Ishikawa (cell line): ENCODE measurements around the gene FCF1.

Source experiments
- CEBPB ChIP-seq: IDR thresholded peaks from 2 replicates; pipeline ENCODE4 v1.6.1; 2012
- CREB1 ChIP-seq: IDR thresholded peaks from 2 replicates; pipeline ENCODE4 v1.6.1; 2012; ENCODE audit warnings: low read depth
- EGR1 ChIP-seq: IDR thresholded peaks from 2 replicates; pipeline ENCODE4 v1.6.1; 2012
- EP300 ChIP-seq: IDR thresholded peaks from 2 replicates; pipeline ENCODE4 v1.6.1; 2012; ENCODE audit warnings: borderline replicate concordance
- FOXM1 ChIP-seq: IDR thresholded peaks from 2 replicates; pipeline ENCODE4 v1.6.1; 2012; ENCODE audit warnings: low read depth, borderline replicate concordance
- MAX ChIP-seq: IDR thresholded peaks from 2 replicates; pipeline ENCODE4 v1.6.1; 2012
- NFIC ChIP-seq: IDR thresholded peaks from 2 replicates; pipeline ENCODE4 v1.6.1; 2012
- RAD21 ChIP-seq: IDR thresholded peaks from 2 replicates; pipeline ENCODE4 v1.6.1; 2012; ENCODE audit warnings: low read depth
- REST ChIP-seq: IDR thresholded peaks from 2 replicates; pipeline ENCODE4 v1.6.1; 2012; ENCODE audit warnings: low read depth, mild to moderate bottlenecking
- TAF1 ChIP-seq: IDR thresholded peaks from 2 replicates; pipeline ENCODE4 v1.6.1; 2012; ENCODE audit warnings: low read depth, mild to moderate bottlenecking
- TCF12 ChIP-seq: IDR thresholded peaks from 2 replicates; pipeline ENCODE4 v1.6.1; 2012; ENCODE audit warnings: low read depth
- TEAD4 ChIP-seq: IDR thresholded peaks from 2 replicates; pipeline ENCODE4 v1.6.1; 2012
- YY1 ChIP-seq: IDR thresholded peaks from 2 replicates; pipeline ENCODE4 v1.6.1; 2012; ENCODE audit warnings: low read depth
- ZBTB7A ChIP-seq: IDR thresholded peaks from 2 replicates; pipeline ENCODE4 v1.6.1; 2012; ENCODE audit warnings: low read depth
- TF ChIP-seq, protein P1 (sequence below): IDR thresholded peaks from 2 replicates; pipeline ENCODE4 v1.6.1; 2012

Gene FCF1

GRCh38 chr14:74739293-74740030 is 26.5 kb downstream of the FCF1 start:
- TF ChIP-seq TAF1 (no peak), YY1 (no peak), TCF12 (no peak), CEBPB (no peak), TEAD4 (no peak), EGR1 (no peak), NFIC (no peak), FOXM1 (no peak), RAD21 (no peak), EP300 (no peak), REST (no peak), MAX (no peak), CREB1 (no peak), ZBTB7A (no peak)
- TF ChIP-seq, protein P1, sequence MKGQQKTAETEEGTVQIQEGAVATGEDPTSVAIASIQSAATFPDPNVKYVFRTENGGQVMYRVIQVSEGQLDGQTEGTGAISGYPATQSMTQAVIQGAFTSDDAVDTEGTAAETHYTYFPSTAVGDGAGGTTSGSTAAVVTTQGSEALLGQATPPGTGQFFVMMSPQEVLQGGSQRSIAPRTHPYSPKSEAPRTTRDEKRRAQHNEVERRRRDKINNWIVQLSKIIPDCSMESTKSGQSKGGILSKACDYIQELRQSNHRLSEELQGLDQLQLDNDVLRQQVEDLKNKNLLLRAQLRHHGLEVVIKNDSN = no peak

DNA sequence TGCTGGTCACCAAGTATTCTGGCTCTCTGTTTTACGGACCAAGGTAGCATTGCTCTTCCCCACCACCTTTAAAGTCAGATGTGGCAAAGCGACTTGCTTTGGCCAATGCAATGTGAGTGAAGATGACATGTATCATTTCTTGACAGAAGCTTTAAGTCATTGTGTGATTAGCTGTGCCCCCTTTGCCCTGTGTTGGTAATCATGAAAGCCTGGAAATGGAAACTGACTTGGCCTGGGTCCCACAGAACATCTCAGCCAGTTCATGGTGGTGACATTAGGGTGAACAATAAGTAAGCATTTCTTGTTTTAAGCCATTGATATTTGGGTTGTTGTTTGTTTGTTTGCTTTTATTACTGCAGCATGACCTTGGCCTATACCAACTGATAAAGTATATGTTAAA is 34.3 kb downstream of the FCF1 start:
- TF ChIP-seq, protein P1 = no peak
- TF ChIP-seq RAD21 (no peak), CEBPB (no peak), TCF12 (no peak), TEAD4 (no peak), TAF1 (no peak), EP300 (no peak), EGR1 (no peak), NFIC (no peak), FOXM1 (no peak), YY1 (no peak), ZBTB7A (no peak), REST (no peak), CREB1 (no peak), MAX (no peak)

DNA sequence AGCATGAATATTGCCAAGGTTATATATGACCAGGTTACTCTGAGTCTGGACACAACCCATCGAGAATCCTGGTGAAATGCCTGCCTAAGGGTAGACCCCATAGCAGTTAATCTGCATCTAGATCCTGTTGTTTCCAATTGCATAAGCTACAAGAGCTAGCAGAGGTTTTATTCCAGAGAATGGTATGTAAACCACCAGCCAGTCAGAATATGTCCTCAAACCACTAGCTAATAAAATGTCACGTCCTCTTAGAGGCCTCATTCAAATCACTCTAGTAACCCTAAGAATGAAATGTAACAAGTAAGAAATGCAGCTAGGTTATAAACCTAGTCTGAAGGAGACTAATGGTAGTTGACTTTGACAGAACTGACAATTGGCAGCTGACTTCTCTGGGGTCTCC is 41.2 kb downstream of the FCF1 start:
- TF ChIP-seq NFIC (no peak), EP300 (no peak), MAX (no peak), TAF1 (no peak), CEBPB (no peak), ZBTB7A (no peak), FOXM1 (no peak), CREB1 (no peak), TCF12 (no peak)

DNA sequence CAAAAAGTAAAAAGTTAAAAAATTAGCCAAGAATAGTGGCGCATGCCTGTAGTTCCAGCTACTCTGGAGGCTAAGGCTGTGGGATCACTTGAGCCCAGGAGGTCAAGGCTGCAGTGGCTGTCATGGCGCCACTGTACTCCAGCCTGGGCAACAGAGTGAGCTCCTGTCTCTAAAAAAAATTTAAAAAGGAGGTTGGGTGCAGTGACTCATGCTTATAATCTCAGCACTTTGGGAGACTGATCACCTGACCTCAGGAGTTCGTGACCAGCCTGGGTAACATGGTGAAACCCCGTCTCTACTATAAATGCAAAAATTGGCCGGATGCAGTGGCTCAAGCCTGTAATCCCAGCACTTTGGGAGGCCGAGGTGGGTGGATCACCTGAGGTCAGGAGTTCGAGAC is 42.0 kb downstream of the FCF1 start:
- no peak for TF ChIP-seq TEAD4
- TF ChIP-seq EGR1 = no peak
- TF ChIP-seq, protein P1 = no peak
- TF ChIP-seq EP300 = no peak
- no peak for TF ChIP-seq RAD21
- TF ChIP-seq TCF12 = no peak
- TF ChIP-seq CREB1 = no peak
- no peak for TF ChIP-seq YY1
- TF ChIP-seq REST = no peak
- TF ChIP-seq CEBPB = no peak
- no peak for TF ChIP-seq ZBTB7A
- TF ChIP-seq FOXM1 = no peak
